Stimulated activated CD4-positive, alpha-beta T cell treated with anti-CD3 and anti-CD28 coated beads, Interleukin-12 subunit alpha, Interleukin-12 subunit beta, amount 100 ng/mL, for 4 hours (primary cell): ENCODE measurements around the gene SPAG9.
A peak's percentile ranks its signal among the peaks of the same experiment; 100 is the strongest.
"Not testable (repeated sequence)": the region's sequence is repeated elsewhere in the genome, so short reads cannot be mapped to it uniquely, and the experiment has no call there.

ENCODE experiments used
- DNase-seq: peaks from one replicate; pipeline ENCODE4 v3.0.0-alpha.2; 2020

SPAG9 gene

DNA sequence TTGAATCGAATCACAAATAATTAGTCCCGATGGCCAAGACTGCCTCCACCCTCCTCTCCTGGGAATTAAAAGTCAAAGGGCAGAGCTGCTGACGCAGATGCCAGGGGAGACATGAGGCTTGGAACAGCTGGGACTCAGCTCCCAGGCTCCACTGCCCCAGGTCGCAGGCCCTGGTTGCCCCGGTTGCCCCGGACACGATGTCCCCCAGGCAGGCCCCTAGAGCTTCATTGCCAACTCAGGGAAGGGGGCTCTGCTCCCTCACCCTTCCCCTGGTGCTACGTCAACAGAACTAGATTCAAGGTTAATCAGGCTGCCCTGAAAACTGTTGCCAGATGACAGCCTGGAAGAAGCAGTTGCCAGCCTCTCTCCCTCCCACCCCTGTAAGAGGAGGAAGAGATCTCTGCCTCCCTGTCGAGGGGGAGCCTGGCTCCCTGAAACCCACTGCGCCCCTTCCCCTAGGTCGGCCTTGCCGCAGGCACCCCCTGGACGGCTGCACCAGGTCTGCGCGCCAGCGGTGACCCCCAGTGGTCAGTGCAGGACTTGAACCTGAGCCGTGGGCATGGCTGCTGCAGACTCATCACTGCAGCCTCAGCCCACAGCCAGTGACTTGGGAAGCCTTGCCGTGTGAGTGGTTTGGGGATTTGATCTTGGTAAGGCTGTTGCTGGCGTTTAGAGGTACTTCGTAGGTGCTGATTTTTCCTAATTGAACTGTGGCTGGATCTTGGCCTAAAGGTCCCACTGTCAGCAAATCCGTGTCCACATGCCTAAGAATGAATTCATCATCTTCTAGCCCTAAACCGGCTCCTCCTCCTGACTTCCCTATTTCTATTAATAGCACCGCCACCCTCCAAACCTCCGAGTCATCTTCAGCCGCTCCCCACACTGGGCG lies 170.4 kb downstream of the SPAG9 start:
- peak; percentile 29 for DNase-seq

DNA sequence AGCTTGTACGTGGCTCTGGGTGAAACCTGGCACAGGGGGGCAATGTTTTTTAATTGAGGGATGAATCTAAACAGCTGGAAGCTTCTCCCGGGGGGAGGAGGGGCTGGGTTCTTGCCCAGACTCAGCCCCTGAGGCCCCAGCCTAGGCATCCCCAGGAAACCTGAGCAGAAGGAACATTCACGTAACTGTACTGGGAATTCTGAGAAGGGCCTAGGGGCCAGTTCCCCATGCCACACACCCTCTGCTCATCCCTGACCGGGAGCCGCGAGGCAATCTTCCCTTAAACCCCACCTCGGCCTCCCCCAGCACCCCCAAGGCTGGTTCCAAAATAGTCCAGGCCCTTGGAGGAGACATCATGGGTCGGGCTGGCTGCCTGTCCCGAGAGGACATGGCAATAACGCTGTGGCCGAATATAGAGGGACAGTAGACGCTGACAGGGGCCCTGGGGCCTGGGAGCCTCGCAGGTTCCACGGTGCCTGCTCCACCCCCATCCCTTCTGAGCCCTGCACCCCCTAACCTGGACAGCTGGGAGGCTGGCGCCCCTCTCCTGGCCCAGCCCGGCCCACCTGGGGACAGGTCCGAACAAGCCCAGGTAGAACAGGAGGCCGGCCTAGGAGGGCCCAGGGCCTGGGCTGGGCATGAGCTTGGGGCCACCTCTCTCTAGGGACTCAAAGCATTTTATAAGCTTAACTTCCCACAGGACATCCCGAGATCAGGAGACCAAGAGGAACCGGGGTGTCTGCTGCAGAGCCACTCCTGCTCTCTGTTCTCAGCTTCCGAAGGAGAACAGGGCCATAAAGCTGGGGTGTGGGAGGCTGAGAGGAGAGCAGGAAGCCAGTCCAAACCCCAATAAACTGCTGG lies 171.3 kb downstream of the SPAG9 start:
- no peak for DNase-seq

DNA sequence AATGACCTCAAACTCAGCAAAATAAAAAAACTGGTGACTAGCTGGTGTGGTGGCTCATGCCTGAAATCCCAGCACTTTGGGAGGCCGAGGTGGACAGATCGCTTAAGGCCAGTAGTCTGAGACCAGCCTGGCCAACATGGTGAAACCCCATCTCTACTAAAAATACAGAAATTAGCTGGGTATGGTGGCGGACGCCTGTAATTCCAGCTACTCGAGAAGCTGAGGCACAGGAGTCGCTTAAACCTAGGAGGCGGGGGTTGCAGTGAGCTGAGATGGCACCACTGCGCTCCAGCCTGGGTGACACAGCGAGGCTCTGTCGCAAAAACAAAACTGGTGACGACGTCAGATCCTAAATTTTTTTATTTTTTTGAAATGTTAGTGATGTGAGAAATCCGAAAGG lies 172.0 kb downstream of the SPAG9 start:
- no peak for DNase-seq

DNA sequence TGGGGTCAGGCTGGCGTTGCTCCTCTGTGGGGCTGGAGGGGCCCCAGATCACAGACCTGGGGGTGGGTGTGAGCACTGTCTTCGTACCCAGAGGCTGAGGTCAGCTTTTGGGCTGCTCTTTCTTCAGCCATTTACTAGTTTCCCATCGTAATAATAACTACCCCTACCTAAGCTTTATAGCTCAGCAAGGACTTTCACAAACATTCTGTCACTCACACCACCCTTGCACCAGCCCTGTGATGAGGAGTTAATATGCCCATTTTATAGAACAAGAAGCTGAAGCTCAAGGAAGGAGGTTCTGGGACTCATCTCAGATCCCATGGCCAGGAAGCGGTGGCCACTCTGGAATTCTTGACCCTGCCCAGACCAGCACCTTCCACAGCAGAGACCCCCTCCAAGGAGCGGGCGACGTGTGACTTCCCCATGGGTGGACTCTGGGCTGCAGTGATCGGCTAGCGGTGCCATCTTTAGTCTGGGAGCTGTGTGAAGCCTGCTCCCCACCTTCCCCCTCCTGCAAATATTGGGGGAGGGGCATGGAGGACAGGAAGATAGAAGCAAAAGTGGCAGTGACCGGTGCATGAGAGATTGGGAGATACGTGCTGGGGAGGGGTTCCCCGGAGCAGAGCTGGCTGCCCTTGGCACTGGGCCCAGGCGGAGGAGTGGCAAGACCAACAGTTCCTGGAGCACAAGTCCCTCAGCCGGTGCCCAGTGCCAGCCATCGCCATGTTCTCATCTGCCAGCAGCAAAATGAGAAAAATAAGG lies 172.7 kb downstream of the SPAG9 start:
- no peak for DNase-seq

DNA sequence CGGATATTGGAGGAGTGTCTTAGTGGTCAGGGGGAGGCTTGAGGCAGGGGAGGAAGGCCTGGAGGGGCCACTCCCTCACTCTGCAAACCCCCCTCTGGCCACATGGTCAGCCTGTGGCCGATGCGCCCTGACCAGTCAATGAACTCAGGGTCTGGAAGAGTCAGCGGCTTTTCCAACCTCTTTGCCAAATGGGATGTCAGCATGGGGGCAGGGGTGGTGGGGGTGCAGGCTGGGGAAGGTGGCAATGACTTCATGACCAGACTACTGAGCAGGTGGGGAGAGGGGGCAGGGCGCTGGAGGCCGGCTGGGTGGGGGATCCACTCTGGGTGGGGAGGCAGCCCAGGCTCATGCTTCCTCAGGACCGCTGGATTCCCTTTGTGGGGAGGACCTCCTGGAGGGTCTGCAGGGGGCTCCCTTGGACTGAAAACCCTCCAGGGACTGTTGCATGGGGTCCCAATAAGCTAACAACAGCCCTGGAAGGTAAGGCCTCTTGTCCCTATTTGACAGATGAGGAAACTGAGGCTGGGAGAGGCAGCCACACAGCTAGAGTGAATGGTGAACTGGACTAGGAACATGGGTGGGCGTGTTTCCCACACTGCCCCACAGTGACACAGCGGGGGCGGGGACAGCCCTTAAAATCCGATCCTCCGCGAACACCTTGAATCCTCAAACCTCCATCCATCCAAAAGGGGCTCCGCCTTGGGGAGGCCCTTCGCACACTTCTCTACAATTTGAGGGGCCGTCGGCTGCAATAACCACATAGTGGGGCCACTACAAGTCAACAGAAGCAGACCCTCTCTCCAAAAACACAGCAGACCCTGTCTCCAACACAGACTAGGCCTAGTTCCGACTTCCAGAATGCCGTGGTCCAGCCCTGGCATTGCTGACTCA lies 173.5 kb downstream of the SPAG9 start:
- no peak for DNase-seq

DNA sequence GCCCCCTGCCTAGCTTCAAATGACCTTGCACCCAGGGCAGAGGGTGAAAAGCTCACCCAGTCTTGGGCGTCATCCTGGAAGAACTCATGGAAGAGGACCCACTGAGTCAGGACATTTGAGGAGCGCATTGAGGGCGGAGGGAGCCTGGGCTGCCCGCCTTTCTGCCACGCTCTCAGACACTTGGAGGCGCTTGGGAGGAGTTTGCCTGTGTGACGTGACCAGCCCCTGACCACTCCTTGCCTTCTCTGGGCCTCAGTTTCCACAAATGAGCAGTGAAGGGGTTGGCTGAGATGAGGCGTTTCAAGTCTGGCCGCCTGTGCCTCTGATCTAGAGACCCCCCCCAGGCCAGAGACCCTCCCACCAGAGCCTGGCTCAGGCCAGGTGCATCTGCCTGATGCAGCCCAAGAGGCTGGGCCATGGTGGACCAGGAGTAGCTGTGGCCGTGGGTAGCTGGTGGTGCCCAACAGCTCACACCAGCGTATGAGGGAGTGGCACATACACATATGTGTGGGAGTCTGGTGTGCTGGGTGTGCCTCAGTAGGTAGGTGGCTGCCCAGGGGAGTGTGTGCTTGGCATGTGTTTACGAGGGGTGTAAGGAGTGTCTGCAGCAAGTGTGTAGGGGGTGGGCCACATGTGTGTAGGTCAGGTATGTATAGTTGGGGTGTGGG lies 174.3 kb downstream of the SPAG9 start:
- no peak for DNase-seq

DNA sequence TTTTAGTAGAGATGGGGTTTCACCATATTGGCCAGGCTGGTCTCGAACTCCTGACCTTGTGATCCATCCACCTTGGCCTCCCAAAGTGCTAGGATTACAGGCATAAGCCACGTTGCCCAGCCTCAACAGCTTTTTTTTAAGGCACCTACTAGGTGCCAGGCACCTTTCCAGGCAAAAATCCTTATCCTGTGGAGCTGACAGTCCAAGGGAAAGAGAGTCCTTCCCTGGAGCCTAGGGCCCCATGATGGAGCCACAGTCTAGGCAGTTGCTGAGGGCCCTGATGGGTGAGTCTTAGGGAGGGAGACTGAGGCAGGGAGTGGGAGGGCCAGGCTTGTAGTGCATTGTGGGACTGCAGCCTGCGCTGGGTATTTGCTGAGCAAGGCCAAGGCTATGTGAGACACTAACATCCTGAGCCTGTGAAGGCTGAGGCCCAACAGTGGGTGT lies 174.9 kb downstream of the SPAG9 start:
- DNase-seq: no peak

DNA sequence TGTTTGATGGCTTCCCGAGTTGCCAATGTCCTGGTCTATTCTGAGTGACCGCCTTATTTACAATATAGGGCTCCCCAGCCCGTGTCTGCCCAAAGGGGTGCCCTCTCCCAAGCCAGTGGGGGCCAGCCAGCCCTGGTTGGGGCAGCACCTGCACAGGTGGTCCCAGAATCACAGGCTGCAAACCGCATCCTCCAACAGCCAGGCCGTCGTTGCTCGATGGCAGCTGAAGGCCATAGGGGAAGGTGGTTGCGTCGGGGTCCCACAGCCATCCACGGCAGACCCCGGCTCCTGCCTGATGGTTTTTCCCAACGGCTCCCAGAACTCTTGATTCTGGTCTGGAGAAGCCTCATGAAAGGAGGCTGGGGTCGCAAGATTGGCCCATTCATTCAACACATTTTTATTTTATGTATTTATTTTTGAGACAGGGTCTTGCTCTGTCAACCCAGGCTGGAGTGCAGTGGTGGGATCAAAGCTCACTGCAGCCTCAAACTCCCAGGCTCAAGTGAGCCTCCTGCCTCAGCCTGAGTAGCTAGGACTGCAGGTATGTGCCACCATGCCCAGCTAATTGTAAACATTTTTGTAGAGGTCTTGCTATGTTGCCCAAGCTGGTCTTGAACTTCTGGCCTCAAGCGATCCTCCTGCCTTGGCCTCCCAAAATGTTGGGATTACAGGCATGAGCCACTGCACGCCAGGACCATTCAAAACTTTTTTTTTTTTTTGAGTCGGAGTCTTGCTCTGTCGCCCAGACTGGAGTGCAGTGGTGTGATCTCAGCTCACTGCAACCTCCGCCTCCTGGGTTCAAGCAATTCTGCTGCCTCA lies 175.6 kb downstream of the SPAG9 start:
- DNase-seq: no peak

DNA sequence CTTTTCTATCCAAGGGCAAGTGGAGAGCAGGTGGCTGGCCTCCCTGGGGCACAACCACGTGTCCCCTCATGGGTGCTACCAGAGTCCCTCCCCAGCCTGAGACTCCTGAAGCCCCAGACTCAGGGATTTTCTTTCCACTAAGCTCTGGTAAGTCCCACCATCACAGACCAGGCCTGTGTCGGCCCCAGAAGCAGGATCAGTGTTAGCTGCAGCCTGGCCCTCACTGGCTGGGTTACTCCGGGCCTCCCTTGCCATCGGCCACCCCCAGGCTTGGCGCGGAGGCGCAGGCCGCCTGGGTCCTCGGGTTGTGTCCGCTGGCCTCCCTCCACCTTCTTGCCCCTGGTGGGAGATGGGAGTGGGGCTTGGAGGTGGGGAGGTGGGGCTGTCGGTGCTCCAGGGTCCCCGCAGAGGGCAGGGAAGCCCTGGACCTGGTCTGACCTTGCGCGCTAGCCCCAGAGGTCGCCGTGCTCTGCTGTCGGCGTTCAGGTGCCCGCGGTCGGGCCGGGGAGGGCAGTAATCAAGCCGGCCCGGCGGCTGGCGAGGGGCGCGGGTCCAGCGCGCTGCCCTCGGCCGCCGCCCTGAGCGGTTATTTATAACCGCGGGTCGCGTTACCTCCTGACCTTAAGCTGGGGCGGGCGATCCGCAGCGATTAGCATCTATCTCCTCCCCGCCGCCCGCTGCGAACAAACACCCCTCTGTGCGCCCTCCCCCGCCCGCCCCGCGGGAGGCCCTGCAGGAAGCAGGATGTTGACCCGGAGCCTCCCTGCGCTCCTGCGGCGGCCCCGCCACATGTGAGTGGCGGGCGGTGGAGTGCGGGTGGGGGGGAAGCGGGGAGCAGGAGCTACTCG lies 176.4 kb downstream of the SPAG9 start:
- peak; percentile 68 for DNase-seq

DNA sequence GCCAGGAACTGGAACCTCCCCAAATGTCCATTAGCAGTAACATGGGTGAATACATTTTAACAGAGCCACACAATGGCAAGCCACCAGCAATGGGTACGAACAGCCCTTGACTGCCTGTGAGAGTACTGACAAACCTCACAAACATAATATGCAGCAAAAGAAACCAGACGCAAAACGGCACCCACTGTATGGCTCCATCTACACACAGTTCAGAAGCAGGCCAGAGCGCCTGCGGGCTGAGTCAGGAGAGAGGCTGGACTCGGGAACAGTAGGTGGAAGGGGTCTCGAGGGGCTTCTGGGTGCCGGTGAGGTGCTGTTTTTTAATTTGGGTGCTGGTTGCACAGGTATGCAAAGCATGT lies 177.1 kb downstream of the SPAG9 start:
- no peak for DNase-seq

DNA sequence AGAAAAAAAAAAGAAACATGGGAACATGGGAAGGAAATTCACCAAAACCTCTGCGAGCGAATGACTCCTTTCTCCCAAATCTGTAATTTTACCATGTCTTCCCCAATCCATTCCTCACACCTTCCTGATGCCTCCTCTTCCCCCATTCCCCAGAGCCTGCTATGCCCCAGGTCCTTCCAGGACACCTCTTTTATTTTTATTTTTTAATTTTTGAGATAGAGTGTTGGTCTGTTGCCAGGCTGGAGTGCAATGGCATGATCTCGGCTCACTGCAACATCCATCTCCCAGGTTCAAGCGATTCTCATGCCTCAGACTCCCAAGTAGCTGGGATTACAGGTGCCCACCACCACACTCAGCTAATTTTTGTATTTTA lies 179.0 kb downstream of the SPAG9 start:
- not testable (repeated sequence) for DNase-seq

DNA sequence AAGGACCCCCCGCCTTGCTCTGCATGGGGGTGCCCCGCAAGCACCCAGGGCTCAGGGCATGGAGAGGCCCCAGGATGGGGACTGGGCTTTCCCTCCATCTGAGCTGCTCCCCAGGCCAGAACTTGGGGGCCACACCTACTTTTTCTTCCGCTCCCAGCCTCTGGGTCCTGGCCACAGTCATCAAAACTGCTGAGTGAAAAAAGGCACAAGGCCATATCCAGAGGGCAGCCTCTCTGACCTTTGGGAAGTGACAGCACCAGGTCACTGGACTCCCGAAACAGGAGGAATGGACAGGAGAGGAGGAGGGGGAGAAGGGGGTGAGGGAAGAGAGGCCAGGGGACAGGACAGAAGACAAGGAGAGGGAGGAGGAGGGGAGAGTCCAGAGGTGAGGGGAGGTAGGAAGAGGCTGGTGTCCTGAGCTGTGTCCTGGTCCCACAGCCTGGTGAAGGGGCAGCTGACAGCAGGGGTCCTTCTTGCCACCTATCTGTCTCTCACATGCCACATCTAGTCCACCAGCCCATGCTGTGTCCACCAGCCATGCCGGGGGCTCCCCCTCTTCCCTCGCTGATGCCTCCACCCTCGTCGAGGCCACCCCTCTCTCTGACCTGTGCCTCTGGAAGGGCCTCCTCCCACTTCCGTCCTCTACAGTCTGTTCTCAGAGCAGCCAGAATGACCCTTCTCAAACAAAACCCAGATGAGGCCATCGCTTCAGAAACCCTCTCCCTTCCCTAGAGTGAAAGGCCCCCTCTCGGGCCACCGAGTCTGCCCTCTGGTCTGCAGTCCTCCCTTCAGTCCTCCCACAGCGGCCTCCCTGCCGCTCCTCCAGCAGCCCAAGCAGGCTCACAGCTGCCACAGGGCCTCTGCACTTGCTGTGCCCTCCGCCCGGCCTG lies 180.6 kb downstream of the SPAG9 start:
- no peak for DNase-seq

DNA sequence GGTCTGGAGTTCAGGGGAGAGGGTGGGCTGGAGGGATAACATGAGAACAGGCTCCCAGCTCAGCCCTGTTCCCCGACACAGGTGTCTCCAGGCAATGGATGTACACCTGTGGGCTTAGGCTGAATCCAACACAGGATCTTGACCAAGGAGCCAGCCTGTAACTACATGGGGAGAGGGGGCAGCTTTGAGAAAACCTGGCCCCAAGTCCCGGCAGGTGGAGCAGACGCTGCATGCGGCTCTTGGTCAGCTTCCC lies 181.2 kb downstream of the SPAG9 start:
- no peak for DNase-seq

DNA sequence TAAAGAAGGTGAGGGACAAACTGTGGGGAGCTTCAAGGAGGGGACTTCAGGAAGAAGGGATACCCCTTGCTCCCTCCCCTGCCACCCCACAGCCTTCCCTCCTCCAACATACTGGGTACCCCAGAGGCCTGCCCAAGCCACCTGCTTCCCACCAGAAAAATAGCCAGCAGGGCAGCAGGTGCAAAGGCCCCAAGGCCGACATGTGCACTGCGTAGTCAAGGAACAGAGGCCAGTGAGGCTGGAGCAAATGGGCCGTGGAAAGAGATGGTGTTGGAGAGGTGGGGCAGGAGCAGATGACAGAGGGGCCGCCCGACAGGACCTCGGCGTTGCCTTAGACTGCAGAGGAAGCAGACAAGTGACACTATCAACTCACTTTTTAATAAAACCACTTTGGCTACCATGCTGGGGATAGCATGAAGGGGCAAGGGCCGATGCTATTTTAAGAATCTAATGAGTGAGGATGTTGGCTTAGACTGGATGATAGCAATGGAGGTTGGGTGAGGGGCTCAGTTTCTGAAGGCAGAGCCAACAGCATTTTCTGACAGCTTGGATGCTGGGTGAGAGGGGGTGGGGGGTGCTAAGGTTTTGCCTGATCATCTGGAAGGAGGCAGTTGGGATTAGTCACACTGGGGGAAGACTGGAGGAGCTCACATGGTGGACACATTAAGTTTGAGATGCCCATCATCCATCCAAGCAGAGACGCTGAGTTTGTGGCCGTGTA lies 181.7 kb downstream of the SPAG9 start:
- no peak for DNase-seq

DNA sequence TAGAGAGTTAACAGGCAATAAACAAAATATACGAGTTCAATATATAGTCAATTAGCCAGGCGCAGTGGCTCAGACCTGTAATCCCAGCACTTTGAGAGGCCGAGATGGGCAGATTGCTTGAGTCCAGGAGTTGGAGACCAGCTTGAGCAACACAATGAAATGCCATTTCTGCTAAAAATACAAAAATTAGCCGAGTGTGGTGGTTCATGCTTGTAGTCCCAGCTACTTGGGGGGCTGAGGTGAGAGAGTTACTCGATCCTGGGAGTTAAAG lies 184.7 kb downstream of the SPAG9 start:
- no peak for DNase-seq

DNA sequence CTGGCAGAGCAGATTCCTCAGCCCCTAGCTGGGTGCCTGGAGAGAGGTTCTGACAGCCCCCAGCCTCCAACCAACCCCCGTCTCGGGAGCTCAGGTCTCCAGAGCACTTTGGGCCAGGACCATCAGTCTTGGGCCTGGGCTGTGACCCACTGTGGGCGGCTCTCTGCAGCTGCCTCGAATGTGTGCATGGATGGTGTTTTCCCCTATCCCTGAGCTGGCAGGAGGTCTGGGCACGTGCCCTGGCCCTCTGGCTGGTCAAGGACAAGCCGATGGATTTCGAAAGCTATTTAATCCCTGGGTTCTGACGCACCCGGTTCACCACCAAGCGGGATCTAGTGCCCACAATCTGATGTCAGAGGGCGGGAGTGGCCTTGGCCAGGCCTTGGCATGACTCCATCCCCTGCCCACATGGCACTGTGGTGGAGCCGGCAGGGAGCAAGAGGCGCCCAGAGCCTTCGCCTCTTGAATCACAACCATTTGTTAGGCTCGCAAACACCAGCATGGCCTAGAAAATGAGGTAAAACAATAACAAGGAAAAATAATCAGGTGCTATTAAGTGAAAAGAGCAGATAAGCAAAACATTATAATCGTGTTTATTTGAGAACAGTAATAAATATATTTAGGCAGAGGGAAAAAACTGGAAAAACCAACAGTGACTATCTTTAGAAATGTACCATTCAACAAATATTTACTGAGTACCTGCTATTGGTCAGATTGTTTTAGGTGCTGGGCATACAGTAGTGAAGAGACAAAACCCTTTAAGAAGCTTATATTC lies 185.3 kb downstream of the SPAG9 start:
- no peak for DNase-seq

DNA sequence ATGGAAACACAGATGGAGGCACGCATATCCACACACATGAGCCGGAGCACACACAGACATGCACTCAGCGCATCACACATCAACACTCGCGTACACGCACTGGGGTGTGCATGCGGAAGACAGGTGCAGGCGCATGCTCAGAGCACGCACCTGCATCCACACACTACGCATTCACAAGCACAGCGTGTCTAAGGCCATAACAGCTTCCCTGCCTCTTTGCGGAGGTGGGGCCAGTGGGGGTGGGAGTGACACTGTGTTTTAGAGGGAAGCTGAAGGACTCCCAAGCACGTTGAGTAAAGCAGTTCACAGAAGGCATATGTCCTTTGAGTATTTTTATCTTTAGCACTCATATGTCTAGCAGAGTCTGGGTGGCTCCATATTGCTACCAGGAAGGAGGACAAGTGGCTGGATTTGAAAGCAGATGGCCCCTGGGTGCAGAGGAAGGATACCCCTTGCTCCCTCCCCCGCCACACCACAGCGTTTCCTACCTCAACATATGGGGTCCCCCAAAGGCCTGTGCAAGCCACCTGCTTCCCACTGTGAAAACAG lies 185.9 kb downstream of the SPAG9 start:
- no peak for DNase-seq

DNA sequence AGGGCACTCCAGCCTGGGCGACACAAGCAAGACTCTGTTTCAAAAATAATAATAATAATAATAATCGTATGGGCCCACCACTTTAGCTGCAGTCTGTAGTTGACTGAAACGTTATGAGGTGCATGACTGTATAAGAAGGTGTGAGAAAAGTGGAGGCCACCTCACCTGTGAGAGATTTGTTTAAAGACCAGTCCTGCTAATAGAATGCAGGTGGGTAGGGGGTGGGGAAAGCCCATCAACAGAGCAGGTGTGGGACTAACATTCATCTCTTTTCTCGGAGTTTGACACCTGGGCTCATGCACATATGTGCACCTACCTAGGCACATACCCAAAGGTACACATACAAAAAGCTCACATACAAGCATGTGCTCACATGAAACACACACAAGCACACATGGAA lies 186.5 kb downstream of the SPAG9 start:
- DNase-seq: no peak
